ENCODE data around the gene CRIM1. TPM values are rescaled to one million over a fixed set of nuclear protein-coding genes. Genes with fewer than 3 reads are reported as not detected.

CRIM1 gene
- total RNA-seq, 4 donors from 2014 or later, result 93.2 to 194 (median 119) TPM

DNA sequence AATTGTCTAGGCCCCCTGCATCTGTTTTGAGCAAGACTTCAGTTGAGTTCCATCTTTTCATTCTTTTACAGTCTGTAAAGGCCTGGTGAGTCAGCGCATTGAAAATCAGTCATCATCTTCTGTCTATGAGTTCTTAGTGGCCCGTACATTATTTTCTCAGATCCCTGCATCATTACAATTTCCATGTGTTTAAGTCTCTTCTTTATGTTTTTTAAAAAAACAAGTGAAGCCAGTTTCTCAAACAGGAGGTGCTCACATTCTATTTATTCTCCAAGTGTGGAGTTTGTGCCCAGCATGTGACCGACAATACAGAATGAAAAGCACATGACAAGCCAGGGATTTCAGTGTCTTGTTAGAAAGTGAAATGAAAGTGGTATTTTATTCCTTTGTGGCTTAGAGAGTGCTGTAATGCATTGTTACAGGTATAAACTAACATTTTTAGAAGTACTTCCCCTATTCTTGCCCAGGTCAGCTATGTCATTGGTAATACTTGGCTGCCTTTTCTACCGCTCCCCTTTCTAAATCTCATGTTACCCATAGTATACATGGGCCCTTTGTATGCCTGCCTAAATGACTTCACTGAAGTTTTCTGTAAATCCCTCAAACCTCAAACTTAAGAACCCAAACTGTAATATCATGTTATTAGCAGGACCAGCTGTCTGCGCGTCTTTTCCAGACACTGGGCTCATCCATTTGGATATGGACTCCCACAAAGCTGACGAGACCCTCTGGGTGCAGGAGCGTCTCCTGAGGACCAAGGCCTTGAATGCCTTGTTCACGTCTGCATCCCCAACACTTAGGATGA is 174.8 kb downstream of the CRIM1 start:
- ATAC-seq, result no peak
- H3K27ac ChIP-seq, result peak overlapping the region; percentile 41 to 67 (median 58)
- intact Hi-C loops (cut with DNase I; ENCODE audit: low total_unique reads), result no loop called here
- peaks cover 0 to 46% of the 10 kb centered on the region in 2 donors for H3K36me3 ChIP-seq
- peaks cover 32 to 33% of the 10 kb centered on the region in 2 donors for H3K4me1 ChIP-seq
- in situ Hi-C loops (cut with MboI; ENCODE audit: low sequenced_read_pairs in 4 of 4), result loop anchor here in 3 of 4 donors (10.0 to 25.0 kb wide), 2 partner anchors 132 to 134 kb away; no protein-coding TSS in a partner anchor
- no peaks in the 10 kb centered on the region for H3K9me3 ChIP-seq
- no peak for TF ChIP-seq CTCF (IDR thresholded peaks at IDR 0.05 in 4 of 5, conservative IDR thresholded peaks at IDR 0.05 in 1 of 5)
- TF ChIP-seq POLR2A (IDR thresholded peaks at IDR 0.05), result no peak
- H3K4me3 ChIP-seq, result no peak overlapping the region
- DNase-seq, result no peak
- no peaks in the 10 kb centered on the region for H3K27me3 ChIP-seq

GRCh38 chr2:36530983-36531354 is 175.4 kb downstream of the CRIM1 start:
- in situ Hi-C loops (cut with MboI; ENCODE audit: low sequenced_read_pairs in 4 of 4) (loop anchor here in 3 of 4 donors (10.0 to 25.0 kb wide), 2 partner anchors 131 to 134 kb away; no protein-coding TSS in a partner anchor), intact Hi-C loops (cut with DNase I; ENCODE audit: low total_unique reads) (no loop called here)
- no peaks in the 10 kb centered on the region for H3K9me3 ChIP-seq
- H3K4me1 ChIP-seq, result peaks cover 32 to 33% of the 10 kb centered on the region in 2 donors
- peaks cover 0 to 41% of the 10 kb centered on the region in 2 donors for H3K36me3 ChIP-seq
- peak overlapping the region; percentile 41 to 67 (median 58) for H3K27ac ChIP-seq
- DNase-seq (no peak), ATAC-seq (peak in 1 of 2 donors; percentile 35)
- TF ChIP-seq POLR2A (IDR thresholded peaks at IDR 0.05) (no peak), CTCF (IDR thresholded peaks at IDR 0.05 in 4 of 5, conservative IDR thresholded peaks at IDR 0.05 in 1 of 5) (peak in 2 of 5 experiments; percentile 12 to 15)
- H3K27me3 ChIP-seq, result no peaks in the 10 kb centered on the region
- H3K4me3 ChIP-seq, result no peak overlapping the region

DNA sequence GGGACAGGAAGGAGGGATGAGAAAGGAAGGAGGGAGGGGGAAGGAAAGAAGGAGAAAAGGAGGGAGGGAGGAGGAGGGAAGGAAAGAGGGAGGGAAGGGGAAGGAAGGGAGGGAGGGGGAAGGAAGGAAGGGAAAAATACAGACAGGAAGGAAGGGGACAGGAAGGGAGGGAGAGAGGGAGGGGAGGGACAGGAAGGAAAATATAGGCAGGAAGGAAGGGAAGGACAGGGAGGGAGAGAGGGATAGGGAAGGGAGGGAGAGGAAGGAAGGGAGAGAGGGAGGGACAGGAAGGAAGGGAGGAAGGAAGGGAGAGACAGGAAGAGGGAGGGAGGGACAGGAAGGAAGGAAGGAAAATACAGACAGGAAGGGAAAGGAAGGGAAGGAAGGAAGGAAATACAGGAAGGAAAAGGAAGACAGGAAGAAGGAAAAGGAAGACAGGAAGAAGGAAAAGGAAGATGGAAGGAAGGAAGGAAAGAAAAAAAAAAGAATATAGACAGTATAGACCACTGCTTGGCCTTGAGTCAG is 178.8 kb downstream of the CRIM1 start:
- intact Hi-C loops (cut with DNase I; ENCODE audit: low total_unique reads), result no loop called here
- no peak overlapping the region for H3K4me3 ChIP-seq
- no peaks in the 10 kb centered on the region for H3K9me3 ChIP-seq
- in situ Hi-C loops (cut with MboI; ENCODE audit: low sequenced_read_pairs in 4 of 4), result loop anchor here in 3 of 4 donors (10.0 to 25.0 kb wide), 2 partner anchors 128 to 130 kb away; no protein-coding TSS in a partner anchor
- no peak overlapping the region for H3K27ac ChIP-seq
- H3K4me1 ChIP-seq, result peaks cover 11 to 21% of the 10 kb centered on the region in 2 donors
- no peaks in the 10 kb centered on the region for H3K27me3 ChIP-seq
- H3K36me3 ChIP-seq, result peaks cover 0 to 64% of the 10 kb centered on the region in 2 donors
- ATAC-seq, result no peak
- no peak for DNase-seq
- TF ChIP-seq CTCF (IDR thresholded peaks at IDR 0.05 in 4 of 5, conservative IDR thresholded peaks at IDR 0.05 in 1 of 5), result no peak
- TF ChIP-seq POLR2A (IDR thresholded peaks at IDR 0.05), result no peak

DNA sequence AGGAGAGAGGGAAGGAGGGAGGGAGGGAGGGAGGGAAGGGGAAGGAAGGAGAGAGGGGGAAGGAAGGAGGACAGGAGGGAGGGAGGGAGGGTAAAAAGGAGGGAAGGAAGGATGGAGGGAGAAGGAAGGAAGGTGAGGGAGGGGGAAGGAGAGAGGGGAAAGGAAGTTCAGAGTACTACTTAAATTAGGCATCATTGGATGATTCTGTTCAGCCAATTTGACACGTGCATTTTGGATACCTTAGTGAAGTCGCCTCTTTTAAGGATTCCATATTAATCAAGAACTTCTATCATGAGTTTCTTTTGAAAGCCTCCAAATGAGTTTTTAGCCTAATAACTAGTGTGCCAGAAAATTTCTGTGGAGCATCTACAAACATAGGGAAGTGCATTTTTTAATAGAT is 179.5 kb downstream of the CRIM1 start:
- Histone ChIP-seq H3K9me3 (no peaks in the 10 kb centered on the region), H3K4me1 (peaks cover 3 to 13% of the 10 kb centered on the region in 2 donors), H3K36me3 (peaks cover 0 to 62% of the 10 kb centered on the region in 2 donors), H3K27me3 (no peaks in the 10 kb centered on the region), H3K27ac (no peak overlapping the region), H3K4me3 (no peak overlapping the region)
- in situ Hi-C loops (cut with MboI; ENCODE audit: low sequenced_read_pairs in 4 of 4) (loop anchor here in 3 of 4 donors (10.0 to 25.0 kb wide), 2 partner anchors 127 to 130 kb away; no protein-coding TSS in a partner anchor), intact Hi-C loops (cut with DNase I; ENCODE audit: low total_unique reads) (no loop called here)
- ATAC-seq (no peak), DNase-seq (no peak)
- TF ChIP-seq CTCF (IDR thresholded peaks at IDR 0.05 in 4 of 5, conservative IDR thresholded peaks at IDR 0.05 in 1 of 5), result no peak
- no peak for TF ChIP-seq POLR2A (IDR thresholded peaks at IDR 0.05)
